ENCODE data around the gene THOC7.
A peak's percentile ranks its signal among the peaks of the same experiment; 100 is the strongest.

The THOC7 gene

DNA sequence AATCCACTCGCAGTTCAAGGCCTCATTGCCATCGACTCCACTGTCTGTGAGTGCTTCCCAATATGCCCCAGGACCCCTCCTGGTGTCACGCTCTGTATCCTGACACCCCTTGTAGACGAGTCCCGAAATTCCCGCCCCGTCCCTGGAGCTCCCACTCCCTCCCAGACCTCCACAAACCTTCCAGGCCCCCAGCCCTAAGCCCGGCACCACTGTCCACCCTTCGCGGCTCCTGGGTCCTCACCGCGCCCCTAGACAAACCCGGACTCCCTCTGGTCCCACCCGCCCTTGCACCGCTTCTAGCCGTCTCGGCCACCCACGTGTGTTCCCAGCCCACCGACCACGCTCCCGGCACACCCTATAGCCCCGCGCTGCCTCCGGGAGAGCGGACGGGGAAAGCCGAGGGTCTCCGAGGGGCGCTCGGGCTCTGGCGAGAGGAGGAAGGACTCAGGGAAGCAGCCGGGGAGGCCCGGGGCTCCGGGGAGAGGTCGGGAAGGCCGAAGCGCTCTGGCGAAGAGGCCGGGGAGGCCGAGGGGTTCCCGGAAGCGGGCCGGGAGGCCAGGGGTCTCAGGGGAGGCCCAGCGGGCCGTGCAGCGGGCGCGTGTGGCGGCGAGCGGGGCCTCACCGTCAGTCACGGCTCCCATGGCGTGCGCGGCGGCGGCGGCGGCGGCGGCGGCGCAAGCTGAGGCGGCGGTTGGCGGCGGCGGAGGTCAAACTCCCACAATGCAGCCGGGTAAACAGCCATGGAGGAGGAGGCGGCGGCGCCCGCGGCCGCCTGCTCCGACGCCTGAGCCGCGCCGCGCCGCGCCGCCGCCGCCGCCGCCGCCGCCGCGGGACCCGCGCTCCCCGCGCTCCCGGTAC lies at the start of gene THOC7, which contains the start of gene ATXN7:
THOC7 (minus strand) TSS at position 656 of the 858 bp plus-strand sequence; CDS start at position 641, 15 bp downstream.
ATXN7 (plus strand) TSS at position 718 of the 858 bp plus-strand sequence. CDS start 48,732 bp downstream, outside the sequence.
- DNase-seq (ENCODE audit: low read depth in 2 of 2) = peak; percentile 18 to 51

DNA sequence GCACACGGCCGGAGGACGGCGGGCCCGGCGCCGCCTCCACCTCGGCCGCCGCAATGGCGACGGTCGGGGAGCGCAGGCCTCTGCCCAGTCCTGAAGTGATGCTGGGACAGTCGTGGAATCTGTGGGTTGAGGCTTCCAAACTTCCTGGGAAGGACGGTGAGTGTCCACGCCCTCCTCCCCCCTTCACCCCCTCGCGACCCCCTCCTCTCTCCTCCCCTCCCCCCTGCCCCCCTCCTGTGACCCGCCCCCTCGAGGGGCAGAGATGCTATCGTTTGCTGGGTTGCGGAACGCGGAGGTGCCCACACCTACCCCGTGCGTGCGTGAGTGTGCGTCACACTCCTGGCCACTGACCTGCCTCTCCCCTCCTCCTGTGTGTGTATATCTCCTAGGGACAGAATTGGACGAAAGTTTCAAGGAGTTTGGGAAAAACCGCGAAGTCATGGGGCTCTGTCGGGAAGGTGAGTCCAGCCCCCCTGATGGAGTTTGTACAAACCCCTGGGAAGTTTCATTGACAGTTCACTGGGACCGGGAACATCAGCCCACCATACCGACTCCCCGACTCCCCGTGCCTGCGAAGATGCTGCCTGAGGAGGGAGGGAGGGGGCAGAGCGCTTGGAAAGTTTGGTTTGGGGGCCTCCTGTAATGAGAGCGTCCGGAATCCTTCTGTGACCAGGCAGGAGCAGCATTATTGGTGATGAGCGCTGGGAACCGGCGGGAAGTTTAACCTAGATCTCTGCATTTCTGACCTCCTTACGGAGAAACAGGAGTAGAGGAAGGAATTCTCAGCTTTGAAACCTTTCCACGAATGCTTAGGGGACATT lies 49.4 kb upstream of the THOC7 start:
- peak; percentile 28 to 31 for DNase-seq (ENCODE audit: low read depth in 2 of 2)

DNA sequence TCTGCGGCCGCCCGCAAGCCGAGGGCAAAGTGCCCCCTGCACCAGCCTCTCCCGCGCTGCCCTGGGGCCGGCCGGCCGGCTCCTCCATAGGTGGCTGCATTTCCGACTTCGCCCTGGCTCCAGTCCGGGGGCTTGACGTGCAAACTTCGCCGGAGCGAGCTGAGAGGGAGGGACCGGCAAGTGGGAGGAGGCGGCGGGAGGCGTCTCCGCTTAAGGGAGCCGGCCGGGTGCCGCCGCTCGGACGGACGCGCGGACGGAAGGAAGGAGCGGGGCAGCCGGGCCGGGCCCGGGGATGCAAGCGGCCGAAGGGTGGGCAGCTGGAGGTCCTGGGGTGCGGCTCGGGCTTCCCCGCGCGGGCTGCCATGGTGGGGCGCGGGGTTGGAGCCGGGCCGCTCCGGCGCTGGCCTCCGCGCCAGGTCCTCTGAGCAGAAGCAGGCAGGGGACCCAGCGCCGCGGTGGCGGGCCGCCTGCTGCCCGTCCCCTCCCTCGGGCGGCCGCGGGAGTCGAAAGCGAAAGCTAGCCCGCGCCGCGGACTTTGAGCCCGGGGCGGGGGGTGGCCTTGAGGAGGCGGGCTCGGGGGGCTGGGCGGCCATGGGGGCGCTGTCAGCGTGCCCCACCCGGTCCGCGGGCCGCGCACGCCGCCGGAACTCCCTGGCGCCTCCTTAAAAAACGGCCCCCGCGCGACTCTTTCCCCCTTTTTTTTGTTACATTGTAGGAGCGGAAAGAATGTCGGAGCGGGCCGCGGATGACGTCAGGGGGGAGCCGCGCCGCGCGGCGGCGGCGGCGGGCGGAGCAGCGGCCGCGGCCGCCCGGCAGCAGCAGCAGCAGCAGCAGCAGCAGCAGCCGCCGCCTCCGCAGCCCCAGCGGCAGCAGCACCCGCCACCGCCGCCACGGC lies 48.5 kb upstream of the THOC7 start, which contains the start of gene SCAANT1:
SCAANT1 (minus strand) TSS at position 511 of the 895 bp plus-strand sequence.
- peak; percentile 76 to 78 for DNase-seq (ENCODE audit: low read depth in 2 of 2)

DNA sequence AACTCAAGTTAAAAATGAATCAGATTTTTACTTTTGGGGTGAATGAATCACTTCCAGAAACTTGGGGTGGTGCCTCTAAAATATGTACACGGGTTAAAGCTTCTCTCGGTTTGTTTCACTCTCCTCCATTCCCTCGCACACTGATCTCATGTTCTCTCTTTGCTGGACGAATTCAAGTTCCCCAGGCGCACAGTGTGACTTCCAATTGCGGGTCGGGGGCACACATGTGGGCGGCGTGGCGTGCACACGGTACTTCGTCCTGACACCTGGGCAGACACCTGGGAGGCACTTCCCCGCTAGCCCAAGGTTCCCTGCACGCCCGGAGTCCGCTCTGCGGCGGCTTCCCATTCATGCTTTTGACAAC lies 47.9 kb upstream of the THOC7 start:
- no peak for DNase-seq (ENCODE audit: low read depth in 2 of 2)

DNA sequence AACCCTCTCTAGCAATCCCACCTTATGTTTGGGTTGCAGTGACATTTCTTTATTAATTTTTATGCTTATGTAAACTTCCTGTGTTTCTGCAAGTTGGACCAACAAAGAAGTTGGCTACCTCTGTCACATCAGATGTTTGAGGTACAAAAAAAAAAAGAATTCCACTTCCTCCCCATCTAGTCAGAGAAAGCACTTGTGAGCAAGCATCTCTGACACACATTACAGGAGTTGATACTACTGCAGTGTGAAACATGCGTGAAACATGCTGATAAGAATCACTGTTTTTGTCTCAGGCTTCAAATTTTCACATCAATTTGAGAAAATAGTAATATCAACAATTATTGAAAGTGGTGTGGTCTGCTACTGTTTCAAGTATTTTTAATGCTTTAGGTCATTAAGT lies 47.3 kb upstream of the THOC7 start:
- no peak for DNase-seq (ENCODE audit: low read depth in 2 of 2)

DNA sequence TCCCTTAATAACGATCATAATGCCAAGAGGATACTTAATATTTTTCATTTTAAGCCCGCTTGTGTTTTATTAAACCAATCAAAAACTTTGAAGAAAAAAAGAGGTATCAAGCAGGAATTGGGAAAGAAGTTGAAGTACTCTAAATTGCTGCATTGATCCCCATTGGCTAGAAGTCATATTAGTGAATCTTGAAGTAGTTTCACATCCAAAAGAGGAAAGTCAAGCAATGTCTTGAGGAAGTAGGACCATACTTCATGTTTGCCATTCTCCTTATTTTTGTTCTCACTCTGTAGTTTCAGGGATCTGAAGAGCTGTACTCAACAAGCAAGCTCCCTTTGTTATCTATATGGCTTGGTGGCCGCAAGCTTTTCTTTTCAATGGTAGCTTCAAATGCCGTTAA lies 46.4 kb upstream of the THOC7 start:
- DNase-seq (ENCODE audit: low read depth in 2 of 2) = no peak

DNA sequence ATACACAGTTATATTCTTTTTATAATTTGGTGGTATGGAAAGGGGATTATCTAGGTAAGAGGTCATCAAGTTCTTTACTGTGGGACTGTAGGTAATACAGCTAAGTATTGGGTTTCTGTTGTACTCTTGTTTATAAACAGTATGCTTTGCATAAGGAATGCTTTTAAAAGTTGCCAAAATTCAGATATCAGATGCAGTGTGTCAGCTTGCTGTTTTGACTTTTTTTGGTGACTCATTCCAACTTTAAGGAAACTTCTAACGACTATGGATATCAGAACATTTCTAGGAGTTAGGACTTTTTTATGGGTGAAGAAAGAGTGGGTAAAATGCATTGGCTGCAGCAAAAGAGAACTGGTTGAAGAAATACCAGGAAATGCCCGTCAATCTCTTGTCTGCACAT lies 45.8 kb upstream of the THOC7 start:
- no peak for DNase-seq (ENCODE audit: low read depth in 2 of 2)

DNA sequence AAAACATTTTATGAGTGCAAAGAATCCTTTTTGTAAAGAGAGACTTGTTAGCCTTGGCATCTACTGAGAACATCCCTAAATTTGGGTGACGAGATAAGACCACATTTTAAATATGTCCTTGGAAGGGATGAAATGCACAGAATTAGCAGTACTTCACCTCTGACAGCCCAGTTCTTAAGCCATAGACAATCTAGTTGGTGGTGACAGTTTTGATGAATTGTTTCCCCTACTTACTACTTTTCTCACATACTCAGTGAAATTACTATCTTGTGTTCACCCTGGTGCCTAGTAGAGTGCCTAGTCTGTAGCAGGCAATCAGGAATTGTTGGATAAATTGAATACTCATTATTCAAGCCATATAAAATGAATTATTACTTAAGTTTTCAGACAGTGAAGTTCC lies 45.2 kb upstream of the THOC7 start:
- no peak for DNase-seq (ENCODE audit: low read depth in 2 of 2)

DNA sequence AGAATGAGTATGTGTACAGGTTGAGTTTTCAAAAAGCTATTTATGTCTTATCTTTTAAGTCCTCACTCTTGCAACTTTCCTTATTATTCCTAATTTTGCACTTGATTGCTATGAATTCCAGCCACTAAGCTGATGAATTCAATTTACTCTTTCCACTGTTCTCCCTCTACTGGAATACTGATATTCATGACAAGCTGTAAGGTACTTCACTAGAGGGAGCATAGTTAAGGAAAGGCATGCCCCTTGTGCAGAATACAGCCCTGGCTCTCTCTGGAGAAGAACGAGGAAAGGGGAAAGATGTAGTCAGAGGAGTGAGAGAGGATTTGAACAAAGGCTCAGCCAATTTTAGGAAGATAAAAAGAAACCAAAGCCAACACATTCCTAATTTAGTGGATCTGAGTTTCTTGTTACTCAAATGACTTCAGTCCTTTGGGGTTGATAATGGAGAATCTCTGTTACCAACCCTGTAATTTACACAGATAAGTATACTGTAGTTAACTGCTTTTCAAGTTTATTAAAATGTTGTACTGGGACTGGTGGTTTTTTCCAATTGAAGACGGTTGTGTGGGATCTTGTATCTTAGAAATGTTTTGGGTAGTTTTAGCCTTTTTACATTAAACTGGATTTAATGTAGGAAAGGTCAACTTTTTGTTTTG lies 44.6 kb upstream of the THOC7 start:
- DNase-seq (ENCODE audit: low read depth in 2 of 2) = no peak

DNA sequence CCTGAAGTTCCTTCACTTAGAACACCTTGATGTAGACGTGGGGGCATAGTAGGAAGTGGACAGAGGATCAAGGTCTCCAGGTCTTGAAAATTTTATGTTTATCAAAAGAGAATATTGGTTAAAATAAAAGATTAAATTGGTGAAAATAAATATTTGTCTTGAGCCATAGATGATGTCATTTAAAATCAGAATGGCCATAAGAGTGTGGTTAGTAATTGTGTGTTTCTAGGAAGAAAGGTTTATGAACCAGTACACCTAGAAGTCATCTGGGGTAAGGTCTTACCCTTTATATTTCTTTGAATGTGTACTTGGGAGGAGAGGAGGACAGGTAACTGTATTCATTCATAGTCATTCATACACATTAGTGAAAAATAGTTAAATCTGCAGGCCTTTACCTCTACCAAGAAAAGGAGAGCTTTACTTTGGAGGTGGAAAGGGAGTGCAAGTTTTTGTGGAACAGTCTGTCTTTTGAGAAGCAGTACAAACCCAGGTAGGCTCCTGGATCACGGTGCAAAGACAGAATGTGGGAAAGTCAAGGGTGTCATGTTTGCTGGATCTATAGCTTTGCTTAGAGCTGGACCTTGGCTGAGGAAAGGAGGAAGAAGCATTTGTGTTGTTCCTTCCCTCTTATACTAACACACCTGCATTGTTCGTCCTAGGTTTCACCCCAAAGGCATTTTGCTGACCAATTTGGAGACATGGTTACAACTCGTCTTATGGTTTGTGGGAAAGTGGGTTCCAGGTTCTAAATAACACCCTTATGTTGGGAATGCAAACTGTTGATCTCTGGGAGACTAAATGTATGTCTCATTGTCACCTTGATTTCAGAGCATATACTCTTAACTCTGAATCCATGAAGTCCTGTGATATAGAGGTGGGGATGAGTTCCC lies 42.4 kb upstream of the THOC7 start:
- no peak for DNase-seq (ENCODE audit: low read depth in 2 of 2)

DNA sequence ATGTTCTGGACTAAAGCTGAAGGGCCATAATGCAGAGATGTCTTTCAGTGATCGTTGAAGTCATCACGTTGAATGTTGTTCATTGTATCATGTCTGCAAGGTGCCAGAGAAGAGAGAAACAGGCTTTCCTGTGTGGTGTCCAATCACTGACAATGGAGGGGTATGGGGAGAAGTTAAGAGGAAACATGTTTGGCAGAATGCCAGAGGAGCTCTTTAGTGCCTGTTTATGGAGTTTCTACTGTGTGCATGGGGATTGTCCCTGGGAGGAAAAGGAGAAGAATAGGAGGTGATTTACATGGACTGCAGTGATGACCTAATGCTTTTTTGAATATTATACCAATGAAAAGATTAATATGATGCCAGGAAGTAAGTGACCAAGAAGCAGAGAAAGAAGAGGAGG lies 36.9 kb upstream of the THOC7 start:
- no peak for DNase-seq (ENCODE audit: low read depth in 2 of 2)

DNA sequence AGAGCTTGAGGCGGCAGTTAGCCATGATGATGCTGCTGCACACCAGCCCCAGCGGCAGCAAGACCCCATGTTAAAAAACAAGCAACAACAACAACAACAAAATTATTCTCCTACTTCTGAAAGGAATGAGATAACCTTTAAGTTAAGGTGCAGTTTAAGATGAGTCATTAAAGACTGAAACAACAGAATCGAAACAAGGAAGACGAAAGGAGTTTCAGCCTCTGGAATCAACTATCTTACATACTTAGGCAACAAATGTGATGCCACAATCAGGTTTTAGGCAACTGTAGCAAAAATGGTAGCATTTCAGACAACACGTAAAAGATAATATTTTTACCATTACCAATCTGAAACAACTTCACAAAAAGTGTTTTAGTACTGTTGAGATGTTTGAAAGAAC lies 36.4 kb upstream of the THOC7 start:
- no peak for DNase-seq (ENCODE audit: low read depth in 2 of 2)

DNA sequence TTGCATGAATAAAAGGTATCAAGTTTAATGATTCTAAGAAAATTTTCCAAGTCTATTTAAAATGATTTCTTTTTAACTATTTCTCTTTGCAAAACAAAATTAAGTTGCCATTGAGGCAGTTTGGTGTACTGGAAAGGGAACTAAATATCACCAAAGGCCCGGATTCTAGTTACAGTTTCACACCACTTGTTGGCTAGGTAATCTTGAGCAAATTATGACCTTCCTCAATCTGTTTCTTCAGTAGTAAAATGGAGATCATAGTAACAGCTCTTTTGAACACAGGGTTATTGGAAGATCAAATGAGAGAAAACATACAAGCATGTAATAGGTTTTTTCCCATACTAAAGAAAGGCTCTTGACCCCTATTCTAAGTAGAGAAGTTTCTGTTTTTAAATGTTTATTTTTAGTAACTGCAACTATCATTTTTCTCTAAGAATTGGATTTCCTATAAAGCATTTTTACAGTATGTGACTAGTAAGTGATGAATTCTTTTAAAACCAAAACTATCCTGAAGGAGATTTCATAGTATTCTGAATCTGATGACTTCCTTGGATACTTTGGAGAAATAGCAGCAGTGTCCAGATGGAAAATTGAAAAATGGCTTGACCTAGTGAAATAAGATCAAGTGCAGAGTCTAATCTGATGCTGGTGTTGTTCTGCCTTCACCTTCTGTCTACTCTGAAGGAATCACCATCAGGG lies 32.9 kb upstream of the THOC7 start:
- no peak for DNase-seq (ENCODE audit: low read depth in 2 of 2)

DNA sequence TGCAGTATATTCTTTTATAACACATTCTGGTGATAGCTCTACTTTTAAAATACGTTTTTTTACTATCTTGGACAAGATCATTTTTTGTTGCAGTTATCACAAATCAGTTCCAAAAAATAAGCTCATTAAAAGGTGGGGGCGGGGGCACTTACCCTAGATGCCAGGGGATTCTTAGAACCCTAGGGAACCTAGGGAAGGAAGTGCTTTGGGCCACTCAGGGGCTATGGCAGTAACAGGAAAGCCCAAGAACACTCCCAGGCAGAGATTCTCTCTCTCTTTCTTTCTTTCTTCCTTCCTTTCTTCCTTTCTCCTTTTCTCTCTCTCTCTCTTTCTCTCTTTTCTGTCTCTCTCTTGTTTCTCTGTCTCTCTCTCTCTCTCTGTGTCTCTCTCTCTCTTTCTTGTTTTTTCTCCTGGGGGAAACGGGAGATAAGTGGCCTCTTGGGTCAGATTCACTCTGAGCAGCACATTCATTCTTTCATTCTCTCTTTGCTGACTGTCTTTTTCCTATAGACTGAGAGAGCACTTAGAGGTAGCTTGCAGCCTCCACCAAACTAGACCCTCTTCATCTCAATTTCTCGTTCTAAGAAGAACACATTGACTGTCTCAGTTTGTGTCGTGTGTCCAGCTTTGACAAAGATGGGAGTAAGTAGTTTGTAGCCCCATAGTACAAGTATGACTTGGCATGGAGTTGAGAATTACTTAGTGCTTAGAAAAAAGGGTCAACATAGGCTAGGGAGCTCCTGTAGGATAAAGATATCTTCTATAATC lies 32.0 kb upstream of the THOC7 start:
- DNase-seq (ENCODE audit: low read depth in 2 of 2) = no peak

DNA sequence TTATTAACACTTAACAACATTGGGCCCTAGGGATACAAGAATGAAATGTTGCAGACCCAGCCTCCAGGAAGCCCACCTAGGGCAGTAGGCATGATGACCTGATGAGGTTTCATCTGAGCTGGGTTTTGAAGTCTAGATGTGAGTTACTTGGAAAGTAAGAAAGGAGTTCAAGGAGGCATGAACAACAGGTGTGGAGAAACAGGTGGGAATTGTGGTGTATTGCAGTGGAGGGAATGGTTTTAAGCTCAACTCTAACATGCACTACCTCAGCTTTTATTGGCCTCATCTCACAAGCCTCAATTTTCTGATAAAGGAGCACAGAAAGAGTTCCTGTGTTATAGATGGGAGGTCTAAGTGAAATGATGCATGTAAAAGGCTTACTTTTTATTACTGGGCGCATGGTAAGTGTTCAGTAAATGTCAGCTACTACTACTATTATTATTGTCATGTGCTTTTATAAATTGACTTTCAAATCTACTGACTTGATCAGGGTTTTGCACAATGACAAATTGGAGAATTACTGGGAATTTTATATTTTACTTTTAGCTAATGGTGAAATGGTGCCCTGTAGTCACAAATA lies 29.3 kb upstream of the THOC7 start:
- no peak for DNase-seq (ENCODE audit: low read depth in 2 of 2)

DNA sequence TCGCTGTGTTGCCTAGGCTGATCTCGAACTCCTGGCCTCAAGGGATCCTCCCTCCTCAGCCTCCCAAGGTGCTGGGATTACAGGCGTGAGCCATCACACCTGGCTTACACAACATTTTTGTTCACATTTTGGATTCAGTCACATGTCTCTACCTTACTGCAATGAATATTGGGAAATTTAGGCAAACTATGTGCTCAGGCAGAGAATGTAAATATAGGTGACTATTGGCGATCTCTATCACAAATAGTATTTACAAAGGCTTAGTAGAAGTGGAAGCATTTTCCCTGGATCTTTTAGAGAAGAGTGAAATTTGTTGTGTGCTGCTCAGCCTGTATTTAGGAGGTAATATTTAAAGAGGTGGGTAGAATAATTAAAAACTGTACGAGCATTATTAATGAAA lies 27.9 kb upstream of the THOC7 start:
- DNase-seq (ENCODE audit: low read depth in 2 of 2) = no peak

DNA sequence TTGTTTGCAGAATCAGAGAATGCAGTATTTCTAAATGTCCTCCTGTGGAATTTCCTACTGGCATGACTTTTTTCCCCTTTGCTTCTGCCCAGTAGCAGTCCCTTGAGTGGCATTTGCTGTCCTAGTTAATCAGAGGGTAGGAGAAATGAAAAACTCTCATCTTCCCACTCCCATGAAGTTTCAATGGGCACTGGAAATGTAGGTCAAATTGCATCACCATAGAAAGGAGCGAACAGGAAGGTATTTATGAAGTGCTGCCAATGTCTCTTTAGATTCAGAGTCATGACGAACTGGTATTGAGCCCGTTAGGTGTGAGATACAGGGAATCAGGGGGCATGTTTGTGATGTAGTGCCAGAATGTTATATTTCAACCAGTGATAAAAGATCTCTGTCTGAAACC lies 23.3 kb upstream of the THOC7 start:
- DNase-seq (ENCODE audit: low read depth in 2 of 2) = no peak

DNA sequence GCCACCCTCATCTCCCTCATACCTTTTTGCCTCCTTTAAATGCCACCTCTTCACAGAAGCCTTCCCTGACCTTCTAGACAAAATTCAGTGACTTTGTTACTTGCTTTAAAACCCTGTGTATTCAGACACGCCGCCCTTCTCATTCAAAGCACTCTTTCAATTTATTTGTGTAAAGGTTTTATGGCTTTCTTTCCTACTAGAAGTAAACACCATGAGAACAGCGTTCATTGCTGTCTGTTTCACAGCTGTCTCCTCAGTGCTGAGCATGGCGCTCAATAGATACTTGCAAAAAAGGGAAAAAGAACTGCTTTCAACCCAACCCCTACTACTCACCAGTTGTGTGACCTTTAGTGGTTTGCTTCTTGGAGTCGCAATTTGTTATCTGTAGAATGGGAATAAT lies 17.0 kb upstream of the THOC7 start:
- DNase-seq (ENCODE audit: low read depth in 2 of 2) = no peak
